Neural crest cell (in vitro differentiated cells): ENCODE data around the gene LMO7. TPM values are rescaled to one million over a fixed set of nuclear protein-coding genes. Genes with fewer than 3 reads are reported as not detected.

Experiments
- DNase-seq: peaks from one replicate; pipeline ENCODE4 v3.0.0; 2021; ENCODE audit warnings: low read depth, mixed read lengths, low spot score
- H3K27ac Mint-ChIP-seq: one replicate; pipeline ENCODE4 v1.8.0; 2021; ENCODE audit warnings: mild to moderate bottlenecking, mixed read lengths; ENCODE audit not compliant: unreplicated experiment
- H3K27me3 Mint-ChIP-seq: 2 replicates; pipeline ENCODE4 v1.8.0; 2021; ENCODE audit warnings: low read depth, mild to moderate bottlenecking, mixed read lengths
- H3K36me3 Mint-ChIP-seq: 2 replicates; pipeline ENCODE4 v1.8.0; 2021; ENCODE audit warnings: low read depth, mild to moderate bottlenecking, mixed read lengths
- H3K4me1 Mint-ChIP-seq: 2 replicates; pipeline ENCODE4 v1.8.0; 2021; ENCODE audit warnings: mixed read lengths
- H3K4me3 Mint-ChIP-seq: one replicate; pipeline ENCODE4 v1.8.0; 2021; ENCODE audit warnings: mild to moderate bottlenecking, mixed read lengths
- H3K9me3 Mint-ChIP-seq: 2 replicates; pipeline ENCODE4 v1.8.0; 2021; ENCODE audit warnings: mixed read lengths
- total RNA-seq: library from RNA; stranded (reverse); gene quantifications from 2 replicates; pipeline ENCODE4 v1.2.1, GENCODE V29; 2021
- TF ChIP-seq, protein P1 (sequence below): fragments of 200-600 bp; sonication (generic); conservative IDR thresholded peaks from 2 replicates; pipeline ENCODE4 v1.5.0; 2021; ENCODE audit warnings: antibody characterized with exemption, mild to moderate bottlenecking

LMO7 gene
- total RNA-seq, 1 donor from 2014 or later: 4.8 TPM

DNA sequence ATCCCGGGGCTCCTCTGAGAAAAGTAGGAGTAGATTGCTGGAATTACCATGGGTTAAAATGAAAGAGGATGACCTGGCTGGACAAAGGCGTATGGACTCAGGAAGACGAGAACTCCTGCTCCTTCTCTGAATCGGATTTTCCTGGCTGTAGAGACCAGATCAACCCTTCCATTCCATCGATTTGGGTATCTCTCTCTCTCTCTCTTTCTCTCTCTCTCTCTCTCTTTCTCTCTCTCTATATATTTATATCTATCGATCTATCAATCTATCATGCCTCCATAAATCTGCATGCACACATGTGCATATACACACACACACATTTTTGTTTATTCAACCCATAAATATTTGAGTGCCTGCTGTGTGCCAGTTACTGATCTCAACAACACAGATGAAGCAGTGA lies 234.9 kb downstream of the LMO7 start:
- Mint-ChIP-seq H3K4me3 (peak overlapping the region; percentile 70), H3K27ac (peak overlapping the region; percentile 53), H3K36me3 (no peaks in the 10 kb centered on the region), H3K4me1 (peaks cover 14% of the 10 kb centered on the region), H3K27me3 (no peaks in the 10 kb centered on the region), H3K9me3 (peaks cover 3% of the 10 kb centered on the region)
- TF ChIP-seq, protein P1, sequence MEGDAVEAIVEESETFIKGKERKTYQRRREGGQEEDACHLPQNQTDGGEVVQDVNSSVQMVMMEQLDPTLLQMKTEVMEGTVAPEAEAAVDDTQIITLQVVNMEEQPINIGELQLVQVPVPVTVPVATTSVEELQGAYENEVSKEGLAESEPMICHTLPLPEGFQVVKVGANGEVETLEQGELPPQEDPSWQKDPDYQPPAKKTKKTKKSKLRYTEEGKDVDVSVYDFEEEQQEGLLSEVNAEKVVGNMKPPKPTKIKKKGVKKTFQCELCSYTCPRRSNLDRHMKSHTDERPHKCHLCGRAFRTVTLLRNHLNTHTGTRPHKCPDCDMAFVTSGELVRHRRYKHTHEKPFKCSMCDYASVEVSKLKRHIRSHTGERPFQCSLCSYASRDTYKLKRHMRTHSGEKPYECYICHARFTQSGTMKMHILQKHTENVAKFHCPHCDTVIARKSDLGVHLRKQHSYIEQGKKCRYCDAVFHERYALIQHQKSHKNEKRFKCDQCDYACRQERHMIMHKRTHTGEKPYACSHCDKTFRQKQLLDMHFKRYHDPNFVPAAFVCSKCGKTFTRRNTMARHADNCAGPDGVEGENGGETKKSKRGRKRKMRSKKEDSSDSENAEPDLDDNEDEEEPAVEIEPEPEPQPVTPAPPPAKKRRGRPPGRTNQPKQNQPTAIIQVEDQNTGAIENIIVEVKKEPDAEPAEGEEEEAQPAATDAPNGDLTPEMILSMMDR: no peak
- no peak for DNase-seq

DNA sequence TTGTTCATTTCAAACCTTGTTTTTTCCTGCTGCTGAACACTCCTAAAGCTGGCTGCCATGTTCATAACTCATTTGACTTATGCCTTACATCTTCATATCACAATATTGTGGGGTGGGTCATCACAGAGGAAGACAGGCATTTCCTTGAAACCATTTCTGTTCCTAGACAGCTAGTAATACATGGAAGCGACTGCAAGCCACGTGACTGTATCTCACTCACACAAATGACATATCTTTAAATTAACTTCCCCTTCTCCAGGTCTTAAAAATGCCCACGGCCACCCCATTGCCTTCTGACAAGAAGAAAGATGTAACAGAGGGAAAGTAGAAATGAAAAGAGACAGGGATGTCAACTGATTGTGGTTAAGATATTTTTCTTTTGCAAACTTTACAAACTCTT lies 236.8 kb downstream of the LMO7 start:
- no peaks in the 10 kb centered on the region for H3K27me3 Mint-ChIP-seq
- H3K4me1 Mint-ChIP-seq: peaks cover 19% of the 10 kb centered on the region
- no peaks in the 10 kb centered on the region for H3K9me3 Mint-ChIP-seq
- H3K4me3 Mint-ChIP-seq: no peak overlapping the region
- no peak overlapping the region for H3K27ac Mint-ChIP-seq
- no peaks in the 10 kb centered on the region for H3K36me3 Mint-ChIP-seq
- TF ChIP-seq, protein P1: no peak
- DNase-seq: no peak

DNA sequence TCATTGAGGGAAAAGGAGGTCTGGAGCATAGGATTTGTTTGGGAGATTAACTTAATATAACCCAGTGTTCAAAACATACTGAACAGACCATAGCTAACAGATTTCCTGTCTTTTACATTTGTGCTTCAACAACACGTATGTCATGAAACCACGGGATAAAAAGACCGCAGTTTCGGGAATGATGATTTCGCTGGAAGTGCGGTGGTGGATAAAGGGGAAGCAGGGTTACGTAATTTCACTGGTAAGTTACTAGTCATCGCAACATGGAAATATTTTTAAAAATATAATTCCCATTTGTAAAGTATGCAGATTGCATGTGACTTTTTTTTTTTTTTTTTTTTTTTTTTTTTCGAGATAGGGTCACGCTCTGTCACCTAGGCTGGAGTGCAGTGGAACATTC lies 237.4 kb downstream of the LMO7 start:
- no peaks in the 10 kb centered on the region for H3K36me3 Mint-ChIP-seq
- peaks cover 19% of the 10 kb centered on the region for H3K4me1 Mint-ChIP-seq
- H3K27ac Mint-ChIP-seq: no peak overlapping the region
- H3K9me3 Mint-ChIP-seq: no peaks in the 10 kb centered on the region
- DNase-seq: no peak
- H3K4me3 Mint-ChIP-seq: no peak overlapping the region
- TF ChIP-seq, protein P1: no peak
- H3K27me3 Mint-ChIP-seq: no peaks in the 10 kb centered on the region

DNA sequence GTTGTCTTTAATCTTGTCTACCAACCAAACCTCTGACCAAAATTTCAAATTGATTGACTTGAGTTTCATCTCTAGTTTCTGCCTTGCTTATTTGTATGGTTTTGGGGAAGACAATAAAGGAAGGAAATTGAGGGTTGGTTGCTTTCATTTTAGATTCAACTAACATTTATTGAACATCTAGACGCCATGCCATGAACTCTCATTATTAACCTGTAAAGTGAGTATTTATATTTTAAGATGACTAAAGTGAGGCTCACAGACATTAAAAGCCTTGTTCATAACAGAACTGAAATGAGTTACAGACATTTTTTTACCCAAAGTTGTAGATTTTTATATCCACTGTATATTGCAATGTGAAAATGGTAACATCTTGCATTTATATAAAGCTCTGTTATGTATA lies 239.3 kb downstream of the LMO7 start:
- Mint-ChIP-seq H3K4me3 (no peak overlapping the region), H3K9me3 (no peaks in the 10 kb centered on the region), H3K27me3 (no peaks in the 10 kb centered on the region), H3K27ac (no peak overlapping the region), H3K36me3 (no peaks in the 10 kb centered on the region), H3K4me1 (peaks cover 15% of the 10 kb centered on the region)
- TF ChIP-seq, protein P1: no peak
- no peak for DNase-seq

DNA sequence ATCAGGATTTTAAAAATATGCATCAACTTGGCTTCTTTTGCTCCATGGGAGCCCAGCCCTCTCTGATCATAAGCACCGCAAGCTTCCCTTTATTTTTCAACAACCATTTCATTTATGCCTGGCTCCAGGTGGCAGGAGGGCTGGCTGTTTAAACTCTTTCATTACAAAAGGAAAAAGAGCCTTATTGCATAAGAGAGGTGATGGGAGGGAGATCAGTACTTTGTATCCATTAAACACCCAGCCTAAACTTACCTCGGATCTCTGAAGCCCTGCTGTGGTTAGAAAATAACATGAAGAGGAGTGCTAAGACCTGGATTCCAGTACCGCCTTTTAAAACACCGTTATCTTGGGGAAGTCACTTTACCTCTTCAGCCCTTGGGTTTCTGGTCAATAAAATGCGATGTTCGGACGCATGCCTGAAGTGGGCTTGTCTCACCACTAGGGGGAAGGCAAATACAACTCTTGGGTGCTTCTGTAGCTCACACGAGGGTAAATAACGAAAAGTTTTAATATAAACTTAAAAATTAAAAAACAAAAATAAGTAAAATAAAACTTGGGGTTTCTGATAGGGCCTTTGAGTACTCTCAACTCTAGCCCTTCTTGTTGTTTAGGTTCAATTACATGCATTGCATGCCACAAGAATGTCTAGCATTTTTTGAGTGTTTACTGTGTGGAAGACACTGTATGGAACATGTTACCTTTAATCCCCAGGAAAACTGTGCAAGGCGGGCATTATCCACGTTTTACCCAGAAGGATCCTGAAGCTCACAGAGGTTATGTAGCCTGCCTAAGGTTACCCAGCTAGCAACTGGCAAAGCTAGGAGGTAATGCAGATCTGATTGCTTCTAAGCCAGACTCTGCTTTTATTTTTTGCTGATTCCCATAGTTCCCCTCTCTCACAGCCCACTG lies 240.3 kb downstream of the LMO7 start:
- H3K27ac Mint-ChIP-seq: no peak overlapping the region
- peak; percentile 57 for DNase-seq
- peaks cover 10% of the 10 kb centered on the region for H3K4me1 Mint-ChIP-seq
- TF ChIP-seq, protein P1: peak; percentile 93
- no peaks in the 10 kb centered on the region for H3K27me3 Mint-ChIP-seq
- H3K9me3 Mint-ChIP-seq: no peaks in the 10 kb centered on the region
- no peak overlapping the region for H3K4me3 Mint-ChIP-seq
- no peaks in the 10 kb centered on the region for H3K36me3 Mint-ChIP-seq
